Prostate gland (tissue), 2 donors: Measurements from ENCODE around the gene MAML2. TPM values are rescaled to one million over a fixed set of nuclear protein-coding genes. Genes with fewer than 3 reads are reported as not detected.

ENCODE experiments used
- DNase-seq: peaks from one replicate; pipeline ENCODE4 v3.0.0-alpha.2; 2019; ENCODE audit warnings: low spot score
- H3K27ac ChIP-seq, 2 donors: fragments of 200-600 bp; sonication (generic); 2 replicates each; pipeline ENCODE4 v1.5.1; 2017 to 2019
- H3K27me3 ChIP-seq: fragments of 200-600 bp; sonication (generic); replicated peaks from 2 replicates; pipeline ENCODE4 v1.5.1; 2019; ENCODE audit not compliant: insufficient read depth
- H3K36me3 ChIP-seq, 2 donors: fragments of 200-600 bp; sonication (generic); 1 replicate in 1 of 2; 2 replicates in 1 of 2; pipeline versions ENCODE4 v1.5.1 to v1.8.1; 2017 to 2019
- H3K4me1 ChIP-seq: fragments of 200-600 bp; sonication (generic); replicated peaks from 2 replicates; pipeline ENCODE4 v1.5.1; 2019
- H3K4me3 ChIP-seq, 2 donors: fragments of 200-600 bp; sonication (generic); 2 replicates each; pipeline ENCODE4 v1.5.1; 2017 to 2019
- H3K9me3 ChIP-seq: fragments of 200-600 bp; sonication (generic); 2 replicates; pipeline ENCODE4 v1.5.1; 2017
- CTCF ChIP-seq, 4 experiments: fragments of 200-600 bp in 2 of 4; fragments of 450-650 bp in 2 of 4; sonication (generic) in 2 of 4; IDR thresholded peaks; 1 replicate in 3 of 4; 2 replicates in 1 of 4; pipeline ENCODE4 v1.5.1; 2016 to 2019; ENCODE audit warnings: antibody characterized with exemption in 4 of 4, mild to moderate bottlenecking in 2 of 4, moderate library complexity in 2 of 4
- POLR2A ChIP-seq: fragments of 450-650 bp; IDR thresholded peaks from one replicate; pipeline ENCODE4 v1.6.1; 2016; ENCODE audit warnings: antibody characterized with exemption, mild to moderate bottlenecking
- POLR2AphosphoS5 ChIP-seq: sonication (generic); formaldehyde crosslinking; IDR thresholded peaks from one replicate; pipeline ENCODE4 v1.6.1; 2017; ENCODE audit warnings: antibody characterized with exemption
- WGBS: methylation state at CpG from one replicate; pipeline ENCODE4 v1.1.5; 2018; 5-methylcytosine and 5-hydroxymethylcytosine counted together
- intact Hi-C: fragments of 100-400 bp; cut with DNase I; formaldehyde crosslinking; loops from one replicate; pipeline ENCODE4 v1.14.2; 2022
- total RNA-seq, 2 donors: library from RNA; depleted of rRNA; stranded (reverse); fragments of >200 nt; gene quantifications; one replicate each; pipeline ENCODE4 v1.1.0, GENCODE V29; 2016

Gene MAML2
- total RNA-seq, 2 donors from 2014 or later = 28.9 to 30.4 TPM

GRCh38 chr11:96388891-96389719 is 46.1 kb upstream of the MAML2 start:
- intact Hi-C loops = loop anchor here (5.0 kb wide), 1 partner anchor 342 kb away; no protein-coding TSS in a partner anchor
- no peak for DNase-seq

GRCh38 chr11:96385187-96385586 is 42.2 kb upstream of the MAML2 start:
- no peak overlapping the region for H3K27ac ChIP-seq
- no peaks in the 10 kb centered on the region for H3K4me1 ChIP-seq
- no peaks in the 10 kb centered on the region for H3K27me3 ChIP-seq
- no peak for DNase-seq
- TF ChIP-seq POLR2AphosphoS5 (no peak), CTCF (IDR thresholded peaks at IDR 0.05) (no peak), POLR2A (no peak)
- WGBS = 76% methylated on average over 2 of the region's 2 CpGs
- H3K36me3 ChIP-seq = no peaks in the 10 kb centered on the region
- H3K4me3 ChIP-seq = no peak overlapping the region
- intact Hi-C loops = loop anchor here (5.0 kb wide), 1 partner anchor 338 kb away; no protein-coding TSS in a partner anchor
- H3K9me3 ChIP-seq = no peaks in the 10 kb centered on the region

More at GRCh38 chr11:96388891-96389719, 46.1 kb upstream of the MAML2 start:
- WGBS = under 1% methylated on average over 27 of the region's 30 CpGs
- no peaks in the 10 kb centered on the region for H3K27me3 ChIP-seq
- no peak for TF ChIP-seq POLR2A
- TF ChIP-seq CTCF (IDR thresholded peaks at IDR 0.05) = no peak
- TF ChIP-seq POLR2AphosphoS5 = no peak
- peak overlapping the region; percentile 82 to 86 for H3K27ac ChIP-seq
- H3K4me3 ChIP-seq = peak overlapping the region; percentile 79 to 86
- no peaks in the 10 kb centered on the region for H3K36me3 ChIP-seq
- H3K9me3 ChIP-seq = no peaks in the 10 kb centered on the region
- H3K4me1 ChIP-seq = no peaks in the 10 kb centered on the region

- H3K27me3 ChIP-seq = no peaks in the 10 kb centered on the region
- no peaks in the 10 kb centered on the region for H3K9me3 ChIP-seq
- 52% methylated on average over 3 of the region's 3 CpGs for WGBS
- DNase-seq = no peak
- no peaks in the 10 kb centered on the region for H3K4me1 ChIP-seq
- intact Hi-C loops = no loop called here
- no peak for TF ChIP-seq POLR2A
- no peak for TF ChIP-seq CTCF (IDR thresholded peaks at IDR 0.05)
- TF ChIP-seq POLR2AphosphoS5 = no peak
- no peaks in the 10 kb centered on the region for H3K36me3 ChIP-seq
- no peak overlapping the region for H3K27ac ChIP-seq
- no peak overlapping the region for H3K4me3 ChIP-seq
Measured at GRCh38 chr11:96384156-96384555, 41.2 kb upstream of the MAML2 start.

- DNase-seq = no peak
- Histone ChIP-seq H3K27me3 (no peaks in the 10 kb centered on the region), H3K36me3 (no peaks in the 10 kb centered on the region), H3K9me3 (no peaks in the 10 kb centered on the region), H3K4me3 (no peak overlapping the region), H3K27ac (no peak overlapping the region), H3K4me1 (no peaks in the 10 kb centered on the region)
- intact Hi-C loops = no loop called here
- 90% methylated on average over 1 of the region's 1 CpG for WGBS
- no peak for TF ChIP-seq POLR2AphosphoS5
- TF ChIP-seq CTCF (IDR thresholded peaks at IDR 0.05) = no peak
- TF ChIP-seq POLR2A = no peak
Measured at GRCh38 chr11:96376796-96377195, 33.8 kb upstream of the MAML2 start.

GRCh38 chr11:96373826-96374225 is 30.8 kb upstream of the MAML2 start:
- intact Hi-C loops = no loop called here
- DNase-seq = no peak
- H3K9me3 ChIP-seq = no peaks in the 10 kb centered on the region
- no peaks in the 10 kb centered on the region for H3K27me3 ChIP-seq
- H3K27ac ChIP-seq = no peak overlapping the region
- no peak for TF ChIP-seq POLR2AphosphoS5
- no peak for TF ChIP-seq POLR2A
- TF ChIP-seq CTCF (IDR thresholded peaks at IDR 0.05) = no peak
- WGBS = 95% methylated on average over 4 of the region's 4 CpGs
- H3K4me3 ChIP-seq = no peak overlapping the region
- H3K4me1 ChIP-seq = no peaks in the 10 kb centered on the region
- H3K36me3 ChIP-seq = no peaks in the 10 kb centered on the region
